Breast epithelium (tissue), 3 donors: ENCODE measurements around the gene ZNF319.

Experiments
- CTCF ChIP-seq, 3 donors: fragments of 450-650 bp; IDR thresholded peaks; one replicate each; pipeline ENCODE4 v1.5.1; 2016 to 2017; ENCODE audit warnings: antibody characterized with exemption in 3 of 3, mild to moderate bottlenecking in 3 of 3, moderate library complexity in 3 of 3
- POLR2A ChIP-seq: fragments of 450-650 bp; IDR thresholded peaks from one replicate; pipeline ENCODE4 v1.6.1; 2016; ENCODE audit warnings: antibody characterized with exemption, mild to moderate bottlenecking, moderate library complexity
- POLR2AphosphoS5 ChIP-seq, 3 donors: sonication (generic); formaldehyde crosslinking; IDR thresholded peaks; one replicate each; pipeline ENCODE4 v1.6.1; 2017; ENCODE audit warnings: antibody characterized with exemption in 3 of 3

- no peak for TF ChIP-seq CTCF (IDR thresholded peaks at IDR 0.05)
- TF ChIP-seq POLR2A, result no peak
- TF ChIP-seq POLR2AphosphoS5 (IDR thresholded peaks at IDR 0.05), result no peak
Measured at GRCh38 chr16:57997176-57997527, 3.3 kb downstream of the ZNF319 start.
